Tibial nerve (tissue), 4 donors: ENCODE results near the gene IL1RL1. TPM values are rescaled to one million over a fixed set of nuclear protein-coding genes. Genes with fewer than 3 reads are reported as not detected.
A peak's percentile ranks its signal among the peaks of the same experiment; 100 is the strongest.

Experiments used
- DNase-seq, 2 donors: peaks; one replicate each; pipeline ENCODE4 v3.0.0-alpha.2; 2019; ENCODE audit warnings: low spot score in 2 of 2
- H3K27ac ChIP-seq, 4 donors: fragments of 200-600 bp; sonication (generic) in 3 of 4; one replicate each; pipeline ENCODE4 v1.5.1; 2017 to 2019; ENCODE audit warnings: mild to moderate bottlenecking in 1 of 4
- H3K27me3 ChIP-seq, 2 donors: fragments of 200-600 bp; sonication (generic) in 1 of 2; one replicate each; pipeline versions ENCODE4 v1.5.1 to v1.6.0; 2017 to 2019
- H3K36me3 ChIP-seq, 3 donors: fragments of 200-600 bp; sonication (generic); one replicate each; pipeline ENCODE4 v1.5.1; 2018 to 2019
- H3K4me1 ChIP-seq, 4 donors: fragments of 200-600 bp; sonication (generic) in 3 of 4; one replicate each; pipeline ENCODE4 v1.5.1; 2017 to 2019
- H3K4me3 ChIP-seq, 4 donors: fragments of 200-600 bp; sonication (generic) in 3 of 4; one replicate each; pipeline ENCODE4 v1.5.1; 2017 to 2019; ENCODE audit warnings: mild to moderate bottlenecking in 1 of 4, moderate library complexity in 1 of 4
- H3K9me3 ChIP-seq, 4 donors: fragments of 200-600 bp; sonication (generic) in 3 of 4; one replicate each; pipeline ENCODE4 v1.5.1; 2017 to 2019
- EP300 ChIP-seq, 2 donors: sonication (generic); formaldehyde crosslinking; IDR thresholded peaks; one replicate each; pipeline ENCODE4 v1.6.1; 2017; ENCODE audit warnings: antibody characterized with exemption in 2 of 2, mild to moderate bottlenecking in 1 of 2
- POLR2A ChIP-seq, 2 donors: fragments of 450-650 bp; IDR thresholded peaks; one replicate each; pipeline ENCODE4 v1.6.1; 2017; ENCODE audit warnings: antibody characterized with exemption in 2 of 2, mild to moderate bottlenecking in 2 of 2, moderate library complexity in 2 of 2
- WGBS, 2 donors: methylation state at CpG; one replicate each; pipeline ENCODE4 v1.1.5; 2018; 5-methylcytosine and 5-hydroxymethylcytosine counted together
- total RNA-seq, 4 donors: library from RNA; depleted of rRNA; stranded (reverse); fragments of >200 nt; gene quantifications; one replicate each; pipeline ENCODE4 v1.1.0, GENCODE V29; 2016
- TF ChIP-seq, protein P1 (sequence below), 5 experiments: fragments of 200-600 bp in 3 of 5; fragments of 450-650 bp in 2 of 5; sonication (generic) in 3 of 5; IDR thresholded peaks; one replicate each; pipeline ENCODE4 v1.5.1; 2016 to 2019; ENCODE audit warnings: antibody characterized with exemption in 5 of 5, mild to moderate bottlenecking in 3 of 5, moderate library complexity in 2 of 5

IL1RL1 gene
- total RNA-seq, 4 donors from 2014 or later, result 3.9 to 17.7 (median 6.9) TPM

DNA sequence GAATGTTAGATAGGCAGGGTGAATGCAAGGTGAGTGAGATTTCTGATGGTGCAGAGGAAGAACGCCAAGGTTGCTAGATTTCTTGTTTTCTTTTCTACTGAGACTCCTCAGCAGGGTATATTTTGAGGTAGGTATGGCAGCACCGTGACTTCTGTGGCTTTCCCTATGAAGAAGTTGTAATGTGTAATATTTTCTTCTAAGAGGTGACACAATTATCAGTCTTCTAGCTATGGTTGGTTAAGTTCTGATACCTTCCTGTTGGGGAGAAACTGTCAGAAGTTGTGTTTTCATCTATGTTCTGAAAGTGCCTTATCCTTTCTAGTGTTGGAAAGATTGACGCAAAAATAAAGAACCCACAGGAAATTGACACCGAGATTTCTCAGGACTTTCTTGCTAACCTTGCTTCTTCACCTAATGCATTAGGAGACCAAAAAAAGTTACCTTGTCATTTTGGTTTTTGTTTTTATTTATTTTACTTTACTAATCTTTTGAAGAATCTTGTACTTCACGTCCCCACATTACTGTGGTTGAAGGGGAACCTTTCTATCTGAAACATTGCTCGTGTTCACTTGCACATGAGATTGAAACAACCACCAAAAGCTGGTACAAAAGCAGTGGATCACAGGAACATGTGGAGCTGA, 56.1 kb downstream of the IL1RL1 start:
- Histone ChIP-seq H3K27ac (peak overlapping the region in 1 of 4 donors; percentile 45), H3K4me3 (no peak overlapping the region), H3K4me1 (no peaks in the 10 kb centered on the region), H3K27me3 (no peaks in the 10 kb centered on the region), H3K36me3 (peaks cover 0 to 10% (median 0%) of the 10 kb centered on the region in 3 donors), H3K9me3 (peaks cover 0 to 15% (median under 1%) of the 10 kb centered on the region in 4 donors)
- DNase-seq, result no peak
- TF ChIP-seq EP300 (IDR thresholded peaks at IDR 0.05) (no peak), POLR2A (IDR thresholded peaks at IDR 0.05) (no peak)
- TF ChIP-seq, protein P1, sequence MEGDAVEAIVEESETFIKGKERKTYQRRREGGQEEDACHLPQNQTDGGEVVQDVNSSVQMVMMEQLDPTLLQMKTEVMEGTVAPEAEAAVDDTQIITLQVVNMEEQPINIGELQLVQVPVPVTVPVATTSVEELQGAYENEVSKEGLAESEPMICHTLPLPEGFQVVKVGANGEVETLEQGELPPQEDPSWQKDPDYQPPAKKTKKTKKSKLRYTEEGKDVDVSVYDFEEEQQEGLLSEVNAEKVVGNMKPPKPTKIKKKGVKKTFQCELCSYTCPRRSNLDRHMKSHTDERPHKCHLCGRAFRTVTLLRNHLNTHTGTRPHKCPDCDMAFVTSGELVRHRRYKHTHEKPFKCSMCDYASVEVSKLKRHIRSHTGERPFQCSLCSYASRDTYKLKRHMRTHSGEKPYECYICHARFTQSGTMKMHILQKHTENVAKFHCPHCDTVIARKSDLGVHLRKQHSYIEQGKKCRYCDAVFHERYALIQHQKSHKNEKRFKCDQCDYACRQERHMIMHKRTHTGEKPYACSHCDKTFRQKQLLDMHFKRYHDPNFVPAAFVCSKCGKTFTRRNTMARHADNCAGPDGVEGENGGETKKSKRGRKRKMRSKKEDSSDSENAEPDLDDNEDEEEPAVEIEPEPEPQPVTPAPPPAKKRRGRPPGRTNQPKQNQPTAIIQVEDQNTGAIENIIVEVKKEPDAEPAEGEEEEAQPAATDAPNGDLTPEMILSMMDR (IDR thresholded peaks at IDR 0.05), result no peak
- 87 to 89% methylated on average over 6 of the region's 6 CpGs for WGBS, 2 donors

DNA sequence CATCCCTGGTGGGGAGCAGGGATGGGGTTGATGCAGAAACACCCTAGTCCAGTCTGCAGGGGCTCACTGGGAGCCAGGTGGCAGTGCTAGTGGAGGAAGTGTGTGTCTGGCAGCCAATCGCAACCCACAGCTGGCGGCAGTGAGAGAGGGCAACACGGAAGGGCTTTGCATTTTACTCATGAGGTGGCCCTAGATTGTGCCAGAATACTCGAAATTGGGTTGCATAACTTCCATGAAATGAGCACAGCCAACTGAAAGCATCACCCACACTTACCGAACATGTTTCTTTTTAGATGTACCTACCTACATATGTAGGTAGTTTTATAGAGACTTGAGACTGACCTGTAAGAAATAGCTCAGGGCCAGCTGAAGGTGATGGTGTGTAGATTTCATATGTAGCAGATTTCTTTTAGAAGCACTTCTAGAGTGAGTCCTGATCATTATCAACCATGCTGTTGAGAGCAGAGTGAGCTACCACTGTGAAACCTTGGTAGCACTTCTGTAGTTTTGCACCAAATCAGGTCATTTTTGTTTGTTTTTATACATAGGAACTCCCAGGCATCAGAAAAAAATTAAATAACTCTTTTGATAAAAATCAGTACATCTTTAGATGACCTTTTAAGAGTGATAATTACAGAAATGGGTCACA, 57.2 kb downstream of the IL1RL1 start:
- Histone ChIP-seq H3K4me1 (no peaks in the 10 kb centered on the region), H3K4me3 (no peak overlapping the region), H3K27ac (no peak overlapping the region), H3K27me3 (no peaks in the 10 kb centered on the region), H3K9me3 (peaks cover 0 to 15% (median under 1%) of the 10 kb centered on the region in 4 donors), H3K36me3 (peaks cover 0 to 10% (median 0%) of the 10 kb centered on the region in 3 donors)
- no peak for TF ChIP-seq EP300 (IDR thresholded peaks at IDR 0.05)
- TF ChIP-seq, protein P1 (IDR thresholded peaks at IDR 0.05), result no peak
- TF ChIP-seq POLR2A (IDR thresholded peaks at IDR 0.05), result no peak
- 84 to 93% methylated on average over 5 of the region's 5 CpGs for WGBS, 2 donors
- DNase-seq, result no peak

DNA sequence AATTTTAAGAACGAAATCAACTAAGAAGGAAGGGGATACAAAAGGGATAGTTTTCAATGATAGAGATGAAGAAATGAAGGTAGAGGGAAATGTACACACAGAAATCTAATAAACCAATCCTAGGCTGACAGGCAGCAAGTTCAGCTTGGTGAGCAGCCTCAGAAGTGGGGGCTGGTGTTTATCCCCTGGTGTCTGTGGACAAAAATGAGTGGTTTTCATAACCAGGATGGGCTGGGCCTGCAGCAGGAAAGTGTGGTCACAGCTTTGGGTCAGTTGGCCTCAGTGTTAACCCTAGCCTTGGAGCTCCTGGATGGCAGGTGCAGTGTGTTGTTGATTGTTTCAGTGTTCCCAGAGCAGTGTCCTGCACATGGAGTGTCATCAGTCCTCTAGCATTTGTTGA, 58.5 kb downstream of the IL1RL1 start:
- no peak overlapping the region for H3K4me3 ChIP-seq
- H3K36me3 ChIP-seq, result peaks cover 0 to 10% (median 0%) of the 10 kb centered on the region in 3 donors
- no peak for DNase-seq
- H3K27ac ChIP-seq, result no peak overlapping the region
- 84 to 88% methylated on average over 1 of the region's 1 CpG for WGBS, 2 donors
- H3K4me1 ChIP-seq, result no peaks in the 10 kb centered on the region
- peaks cover 0 to 15% (median under 1%) of the 10 kb centered on the region in 4 donors for H3K9me3 ChIP-seq
- no peaks in the 10 kb centered on the region for H3K27me3 ChIP-seq
- TF ChIP-seq EP300 (IDR thresholded peaks at IDR 0.05), result no peak
- TF ChIP-seq, protein P1 (IDR thresholded peaks at IDR 0.05), result no peak
- TF ChIP-seq POLR2A (IDR thresholded peaks at IDR 0.05), result no peak

DNA sequence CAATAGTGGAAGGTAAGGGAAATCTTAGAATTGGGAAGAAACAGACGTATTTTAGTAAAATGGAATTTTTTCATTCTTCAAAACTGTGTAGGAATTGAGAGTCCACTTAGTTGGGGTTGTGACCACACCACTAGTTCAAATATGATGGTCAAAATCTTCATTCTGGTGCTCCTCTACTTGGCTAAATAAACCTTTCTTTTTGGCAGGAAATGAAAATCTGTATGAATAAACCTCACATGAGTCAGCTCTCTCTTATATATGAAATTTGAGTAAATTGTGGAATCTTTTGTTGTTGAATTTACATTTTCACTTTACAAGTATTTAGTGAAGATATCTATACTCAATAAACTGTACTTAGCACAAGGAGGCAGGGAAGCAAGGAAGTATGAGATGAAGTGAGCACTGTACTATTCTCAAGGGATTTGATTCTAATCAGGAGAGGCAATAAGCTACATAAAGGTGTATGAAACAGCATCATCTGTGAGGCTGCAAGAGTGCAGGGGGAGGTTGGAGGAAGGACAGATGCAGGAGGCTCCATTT, 64.8 kb downstream of the IL1RL1 start:
- DNase-seq, result no peak
- Histone ChIP-seq H3K4me1 (no peaks in the 10 kb centered on the region), H3K9me3 (no peaks in the 10 kb centered on the region), H3K27ac (no peak overlapping the region), H3K27me3 (no peaks in the 10 kb centered on the region), H3K36me3 (no peaks in the 10 kb centered on the region), H3K4me3 (no peak overlapping the region)
- 68 to 74% methylated on average over 1 of the region's 1 CpG for WGBS, 2 donors
- TF ChIP-seq POLR2A (IDR thresholded peaks at IDR 0.05) (no peak), EP300 (IDR thresholded peaks at IDR 0.05) (no peak)
- TF ChIP-seq, protein P1 (IDR thresholded peaks at IDR 0.05), result no peak

DNA sequence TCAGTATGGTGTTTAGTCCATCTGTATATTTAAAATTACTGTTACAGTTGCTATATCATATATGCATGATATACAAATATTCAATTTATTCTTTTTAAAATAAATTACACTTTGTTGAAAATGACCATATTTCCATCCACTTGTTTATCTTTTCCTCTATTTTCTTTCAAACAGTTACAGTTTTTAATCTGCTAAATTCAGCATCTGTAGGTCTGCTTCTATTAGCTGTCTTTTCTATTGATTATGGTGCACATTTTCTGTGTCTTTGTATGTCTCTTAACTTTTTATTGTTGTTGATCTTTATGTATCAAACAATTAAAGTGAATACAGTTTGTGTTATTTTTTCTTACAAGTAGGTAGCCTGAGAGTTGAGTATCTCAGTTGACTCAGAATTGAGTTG, 72.4 kb downstream of the IL1RL1 start:
- DNase-seq, result no peak
- no peaks in the 10 kb centered on the region for H3K4me1 ChIP-seq
- H3K36me3 ChIP-seq, result no peaks in the 10 kb centered on the region
- H3K9me3 ChIP-seq, result peaks cover 0 to 10% (median 4%) of the 10 kb centered on the region in 4 donors
- H3K27me3 ChIP-seq, result no peaks in the 10 kb centered on the region
- no peak for TF ChIP-seq POLR2A (IDR thresholded peaks at IDR 0.05)
- TF ChIP-seq, protein P1 (IDR thresholded peaks at IDR 0.05), result no peak
- TF ChIP-seq EP300 (IDR thresholded peaks at IDR 0.05), result no peak
- no peak overlapping the region for H3K27ac ChIP-seq
- no peak overlapping the region for H3K4me3 ChIP-seq
